C4-2B (cell line): ENCODE measurements around the gene PRPF8.

ENCODE experiments used
- CTCF ChIP-seq: fragments of 450-650 bp; conservative IDR thresholded peaks from 2 replicates; pipeline ENCODE4 v1.5.1; 2017; ENCODE audit warnings: mild to moderate bottlenecking
- ZFX ChIP-seq: fragments of 450-650 bp; IDR thresholded peaks from 2 replicates; pipeline ENCODE4 v1.6.1; 2017

DNA sequence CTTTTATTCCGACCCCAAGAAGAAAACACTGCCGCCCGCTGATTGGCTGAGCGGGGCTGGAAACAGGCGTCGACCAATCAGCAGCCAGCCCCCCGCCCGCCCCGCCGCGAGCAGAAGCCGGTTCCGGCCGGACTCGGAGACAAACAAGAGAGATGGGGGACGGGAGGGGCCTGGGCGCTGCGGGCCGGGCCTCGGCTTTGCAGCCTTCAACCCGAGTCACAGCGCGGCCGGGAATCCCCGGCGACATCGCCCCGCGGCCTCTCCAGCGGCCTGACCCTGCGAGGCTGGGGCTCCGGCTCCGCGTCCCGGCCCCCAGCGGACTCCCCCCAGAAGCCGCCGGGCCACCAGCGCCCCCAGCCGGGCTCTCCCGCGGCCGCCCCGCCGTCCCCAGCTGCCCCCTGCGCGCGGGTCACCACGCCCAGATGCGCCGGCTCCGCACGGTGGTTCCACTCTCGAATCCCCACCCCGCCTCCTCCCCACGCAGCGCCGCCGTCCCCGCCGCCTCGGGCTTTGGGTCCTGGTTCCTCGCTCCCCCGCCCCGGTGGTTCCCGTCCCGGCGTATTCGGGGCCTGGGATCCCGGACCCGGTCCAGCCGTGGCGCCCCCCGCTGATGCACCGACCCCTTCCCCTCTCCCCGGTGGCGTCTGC lies 55.7 kb downstream of the PRPF8 start:
- no peak; the same call in 1 of the 2 replicates for TF ChIP-seq CTCF
- peak; percentile 66; the same call in 1 of the 2 replicates for TF ChIP-seq ZFX
